PC-3 (cell line): ENCODE results near the gene ZMIZ1. TPM values are rescaled to one million over a fixed set of nuclear protein-coding genes. Genes with fewer than 3 reads are reported as not detected.

ENCODE experiments used
- ATAC-seq: fragments of 200-7000 bp; cut with Tn5 transposase; 2 replicates; pipeline ENCODE4 v1.9.1; 2020; ENCODE audit warnings: mild to moderate bottlenecking, moderate library complexity
- BruUV-seq: library from RNA; stranded (reverse); fragments of 400-500 nt; replicated peaks from 2 replicates; lab custom pipeline; 2021; lab: Mats Ljungman, UMichigan
- CTCF ChIA-PET: fragments of 300-600 bp; sonication (Branson Sonifier 250); formaldehyde crosslinking; loops from one replicate; lab custom pipeline; 2022; ENCODE audit warnings: antibody characterized with exemption; lab: Charles Lee
- POLR2A ChIA-PET: fragments of 300-600 bp; sonication (Branson Sonifier 250); formaldehyde crosslinking; loops from one replicate; lab custom pipeline; 2022; ENCODE audit warnings: antibody characterized with exemption; ENCODE audit not compliant: unreplicated experiment; lab: Charles Lee
- DNase-seq: peaks from one replicate; pipeline ENCODE4 v3.0.0-alpha.2; 2015
- H2AFZ ChIP-seq: fragments of 300-600 bp; sonication (generic); 2 replicates; pipeline ENCODE4 v1.6.0; 2016; ENCODE audit warnings: antibody characterized with exemption, low read length
- H3F3A ChIP-seq: fragments of 300-600 bp; sonication (generic); one replicate; pipeline ENCODE4 v1.6.0; 2017; ENCODE audit warnings: antibody characterized with exemption, low read length, control low read depth, mild to moderate bottlenecking; ENCODE audit not compliant: unreplicated experiment
- H3K27ac ChIP-seq: fragments of 300-600 bp; sonication (generic); 2 replicates; pipeline ENCODE4 v1.5.1; 2016; ENCODE audit warnings: mild to moderate bottlenecking, low read length
- H3K27me3 ChIP-seq: fragments of 300-600 bp; sonication (generic); 2 replicates; pipeline ENCODE4 v1.6.1; 2016; ENCODE audit warnings: low read length, mixed read lengths
- H3K36me3 ChIP-seq: fragments of 300-600 bp; sonication (generic); 2 replicates; pipeline ENCODE4 v1.6.1; 2016; ENCODE audit warnings: low read depth, mixed run types, low read length, mixed read lengths
- H3K4me1 ChIP-seq: fragments of 300-600 bp; sonication (generic); 2 replicates; pipeline ENCODE4 v1.5.1; 2016; ENCODE audit warnings: low read length; ENCODE audit not compliant: insufficient read depth
- H3K4me2 ChIP-seq: fragments of 300-600 bp; sonication (generic); 2 replicates; pipeline ENCODE4 v1.6.0; 2016; ENCODE audit warnings: low read length
- H3K4me3 ChIP-seq: fragments of 300-600 bp; sonication (generic); 2 replicates; pipeline ENCODE4 v1.5.1; 2016; ENCODE audit warnings: mild to moderate bottlenecking, low read length, mixed read lengths
- H3K79me2 ChIP-seq: fragments of 300-600 bp; sonication (generic); 2 replicates; pipeline ENCODE4 v1.6.1; 2017; ENCODE audit warnings: low read length, mixed read lengths
- H3K9ac ChIP-seq: fragments of 300-600 bp; sonication (generic); 2 replicates; pipeline ENCODE4 v1.6.0; 2016; ENCODE audit warnings: mild to moderate bottlenecking, low read length
- H3K9me2 ChIP-seq: fragments of 300-600 bp; sonication (generic); replicated peaks from 2 replicates; pipeline ENCODE4 v1.6.1; 2016; ENCODE audit warnings: mixed run types, low read length, mixed read lengths
- H3K9me3 ChIP-seq: fragments of 300-600 bp; sonication (generic); 2 replicates; pipeline ENCODE4 v1.6.1; 2016; ENCODE audit warnings: low read length, mixed read lengths
- H4K20me1 ChIP-seq: fragments of 300-600 bp; sonication (generic); 2 replicates; pipeline ENCODE4 v1.6.1; 2016; ENCODE audit warnings: low read length, mixed read lengths
- EZH2 ChIP-seq: fragments of 300-600 bp; sonication (generic); IDR thresholded peaks from one replicate; pipeline ENCODE4 v1.6.1; 2017; ENCODE audit warnings: antibody characterized with exemption, mild to moderate bottlenecking, low read length; ENCODE audit not compliant: unreplicated experiment
- EZH2phosphoT487 ChIP-seq: fragments of 300-600 bp; sonication (generic); IDR thresholded peaks from 2 replicates; pipeline ENCODE4 v1.6.1; 2018; ENCODE audit warnings: mild to moderate bottlenecking, antibody characterized with exemption, low read length, borderline replicate concordance
- intact Hi-C: fragments of 100-400 bp; cut with micrococcal nuclease; formaldehyde crosslinking; loops from 2 replicates; pipeline ENCODE4 v1.9.0; 2023
- total RNA-seq: library from RNA; depleted of rRNA; stranded (reverse); fragments of >200 nt; gene quantifications from 2 replicates; pipeline ENCODE4 v1.2.3, GENCODE V29; 2014
- TF ChIP-seq, protein P1 (sequence below): fragments of 300-600 bp; sonication (generic); conservative IDR thresholded peaks from 2 replicates; pipeline ENCODE4 v1.5.1; 2017; ENCODE audit warnings: antibody characterized with exemption, low read depth, mild to moderate bottlenecking, low read length

The ZMIZ1 gene
- total RNA-seq, 1 experiment from 2014 or later: 55.4 TPM

DNA sequence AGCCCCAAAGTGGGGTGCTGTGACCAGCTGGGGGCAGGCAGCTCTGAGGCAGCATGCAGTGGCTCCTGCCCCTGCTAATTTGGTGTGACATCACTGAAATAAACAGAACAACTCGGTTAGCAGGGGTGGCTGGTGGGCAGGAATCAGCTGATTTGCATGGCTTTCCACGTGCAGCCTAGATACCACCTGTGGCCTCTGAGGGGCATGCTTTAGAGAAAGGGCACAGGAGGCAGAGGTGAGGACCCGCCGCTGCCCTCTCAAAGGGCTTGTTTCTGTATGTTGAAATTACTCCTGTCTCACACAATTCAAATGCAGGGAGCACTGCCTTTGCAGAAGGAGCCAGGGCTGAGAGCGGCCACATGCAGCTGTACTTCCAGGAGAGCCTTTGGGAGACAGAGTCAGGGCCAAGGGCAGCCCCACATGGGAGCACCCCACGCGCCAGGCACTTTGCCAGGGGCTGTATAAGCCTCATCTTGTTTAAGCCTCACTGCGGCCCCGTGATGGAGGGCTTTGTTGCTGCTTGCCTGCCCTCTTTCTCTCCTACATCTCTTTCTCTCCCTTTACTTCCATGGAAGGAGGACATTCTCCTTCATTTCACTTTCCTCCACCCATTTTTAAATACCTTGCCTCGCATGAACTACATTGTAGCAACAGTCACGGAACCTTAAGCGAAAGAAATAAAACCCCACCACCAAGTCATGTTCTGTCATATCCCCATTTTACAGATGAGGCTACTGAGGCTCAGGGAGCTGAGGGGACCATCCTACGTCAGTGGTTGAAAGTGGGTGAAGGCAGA lies 137.7 kb downstream of the ZMIZ1 start:
- H3K9ac ChIP-seq: no peak overlapping the region
- no peak for ATAC-seq
- POLR2A ChIA-PET: no interaction called here
- CTCF ChIA-PET: no interaction called here
- H3K79me2 ChIP-seq: no peaks in the 10 kb centered on the region
- intact Hi-C loops: no loop called here
- H3K9me3 ChIP-seq: no peaks in the 10 kb centered on the region
- TF ChIP-seq EZH2phosphoT487 (no peak), EZH2 (no peak)
- TF ChIP-seq, protein P1, sequence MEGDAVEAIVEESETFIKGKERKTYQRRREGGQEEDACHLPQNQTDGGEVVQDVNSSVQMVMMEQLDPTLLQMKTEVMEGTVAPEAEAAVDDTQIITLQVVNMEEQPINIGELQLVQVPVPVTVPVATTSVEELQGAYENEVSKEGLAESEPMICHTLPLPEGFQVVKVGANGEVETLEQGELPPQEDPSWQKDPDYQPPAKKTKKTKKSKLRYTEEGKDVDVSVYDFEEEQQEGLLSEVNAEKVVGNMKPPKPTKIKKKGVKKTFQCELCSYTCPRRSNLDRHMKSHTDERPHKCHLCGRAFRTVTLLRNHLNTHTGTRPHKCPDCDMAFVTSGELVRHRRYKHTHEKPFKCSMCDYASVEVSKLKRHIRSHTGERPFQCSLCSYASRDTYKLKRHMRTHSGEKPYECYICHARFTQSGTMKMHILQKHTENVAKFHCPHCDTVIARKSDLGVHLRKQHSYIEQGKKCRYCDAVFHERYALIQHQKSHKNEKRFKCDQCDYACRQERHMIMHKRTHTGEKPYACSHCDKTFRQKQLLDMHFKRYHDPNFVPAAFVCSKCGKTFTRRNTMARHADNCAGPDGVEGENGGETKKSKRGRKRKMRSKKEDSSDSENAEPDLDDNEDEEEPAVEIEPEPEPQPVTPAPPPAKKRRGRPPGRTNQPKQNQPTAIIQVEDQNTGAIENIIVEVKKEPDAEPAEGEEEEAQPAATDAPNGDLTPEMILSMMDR: no peak; the same call in 1 of the 2 replicates
- DNase-seq: no peak
- no peak overlapping the region for H3K4me3 ChIP-seq
- no peak overlapping the region for H2AFZ ChIP-seq
- H3K9me2 ChIP-seq: no peaks in the 10 kb centered on the region
- no peaks in the 10 kb centered on the region for H3F3A ChIP-seq
- no peaks in the 10 kb centered on the region for H3K4me1 ChIP-seq
- no peaks in the 10 kb centered on the region for H3K27me3 ChIP-seq
- peaks cover 40% of the 10 kb centered on the region for H3K36me3 ChIP-seq
- no peaks in the 10 kb centered on the region for H4K20me1 ChIP-seq
- H3K27ac ChIP-seq: no peak overlapping the region
- no peak overlapping the region for H3K4me2 ChIP-seq
- BruUV-seq: no TSS peak

DNA sequence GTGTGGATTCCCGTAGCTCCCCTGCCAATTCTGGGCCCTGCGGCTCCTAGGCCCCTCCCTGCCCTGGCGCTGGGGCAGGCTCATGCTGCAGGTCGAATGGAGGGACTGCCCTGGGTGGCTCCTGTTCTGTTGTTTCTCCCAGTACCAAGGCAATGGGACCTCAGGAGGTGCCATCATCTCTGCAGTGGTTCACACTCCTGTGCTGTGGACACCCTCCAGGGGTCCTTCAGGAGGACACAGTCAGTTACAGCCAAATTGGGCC lies 138.3 kb downstream of the ZMIZ1 start:
- Histone ChIP-seq H3K4me2 (no peak overlapping the region), H3K4me3 (no peak overlapping the region), H2AFZ (no peak overlapping the region), H3F3A (no peaks in the 10 kb centered on the region), H3K79me2 (no peaks in the 10 kb centered on the region), H3K27ac (no peak overlapping the region), H3K9ac (no peak overlapping the region), H3K36me3 (peaks cover 36% of the 10 kb centered on the region), H3K27me3 (no peaks in the 10 kb centered on the region), H3K9me3 (no peaks in the 10 kb centered on the region), H4K20me1 (no peaks in the 10 kb centered on the region), H3K4me1 (no peaks in the 10 kb centered on the region), H3K9me2 (no peaks in the 10 kb centered on the region)
- ATAC-seq (no peak), DNase-seq (no peak)
- BruUV-seq: no TSS peak
- TF ChIP-seq, protein P1: no peak
- TF ChIP-seq EZH2 (no peak), EZH2phosphoT487 (no peak)
- CTCF ChIA-PET: no interaction called here
- intact Hi-C loops: no loop called here
- POLR2A ChIA-PET: no interaction called here

DNA sequence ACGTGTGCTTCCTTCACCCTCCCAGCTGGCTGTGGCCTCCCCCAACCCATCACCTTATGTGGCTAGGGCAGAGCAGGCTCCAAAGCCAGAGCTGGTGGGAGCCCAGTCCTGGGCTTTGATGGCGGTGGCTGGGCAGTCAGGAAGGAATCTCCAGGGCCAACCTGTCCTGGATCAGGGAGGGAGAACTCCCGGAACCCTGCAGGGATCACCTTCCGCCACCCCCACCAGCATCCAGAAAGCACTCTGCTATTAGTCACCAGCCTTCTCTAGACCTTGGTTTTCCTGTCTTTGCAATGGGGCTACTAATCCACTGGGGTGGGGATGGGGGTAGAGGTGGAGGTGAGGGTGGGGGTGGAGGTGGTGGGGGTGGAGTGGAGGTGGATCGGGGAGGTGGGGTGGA lies 139.0 kb downstream of the ZMIZ1 start:
- H3K4me3 ChIP-seq: no peak overlapping the region
- intact Hi-C loops: no loop called here
- no peaks in the 10 kb centered on the region for H3K27me3 ChIP-seq
- H3K27ac ChIP-seq: no peak overlapping the region
- POLR2A ChIA-PET: no interaction called here
- no peak overlapping the region for H3K9ac ChIP-seq
- CTCF ChIA-PET: no interaction called here
- H3K9me2 ChIP-seq: no peaks in the 10 kb centered on the region
- H3K4me1 ChIP-seq: no peaks in the 10 kb centered on the region
- TF ChIP-seq EZH2phosphoT487 (no peak), EZH2 (no peak)
- TF ChIP-seq, protein P1: no peak
- no TSS peak for BruUV-seq
- no peak overlapping the region for H3K4me2 ChIP-seq
- ATAC-seq (no peak), DNase-seq (no peak)
- no peaks in the 10 kb centered on the region for H3K9me3 ChIP-seq
- H2AFZ ChIP-seq: no peak overlapping the region
- H3F3A ChIP-seq: no peaks in the 10 kb centered on the region
- no peaks in the 10 kb centered on the region for H4K20me1 ChIP-seq
- H3K36me3 ChIP-seq: peaks cover 35% of the 10 kb centered on the region
- H3K79me2 ChIP-seq: no peaks in the 10 kb centered on the region
